SK-N-SH treated with all-trans-retinoic acid at 6 μM for 48 hours (cell line): ENCODE measurements around the gene SMYD3.

Experiments used
- ATAC-seq: fragments of 200-7000 bp; cut with Tn5 transposase; 3 replicates; pipeline ENCODE4 v1.9.1; 2020; ENCODE audit warnings: mild to moderate bottlenecking, moderate library complexity
- ARNTL ChIP-seq: fragments of 450-650 bp; formaldehyde crosslinking; IDR thresholded peaks from 2 replicates; pipeline ENCODE4 v1.5.0; 2020; ENCODE audit warnings: low read depth, mild to moderate bottlenecking, moderate library complexity, borderline replicate concordance
- BACH2 ChIP-seq: fragments of 250-450 bp; sonication (Bioruptor Pico); IDR thresholded peaks from 2 replicates; pipeline ENCODE4 v1.9.0; 2021; ENCODE audit warnings: mild to moderate bottlenecking, borderline replicate concordance
- CSDC2 ChIP-seq: fragments of 250-450 bp; sonication (Bioruptor Pico); IDR thresholded peaks from 2 replicates; pipeline ENCODE4 v1.5.0; 2020; ENCODE audit warnings: mild to moderate bottlenecking, moderate library complexity
- CSRNP3 ChIP-seq: fragments of 250-450 bp; sonication (Bioruptor Pico); IDR thresholded peaks from 2 replicates; pipeline ENCODE4 v1.5.1; 2021; ENCODE audit warnings: mild to moderate bottlenecking, moderate library complexity
- ESRRG ChIP-seq: fragments of 250-450 bp; sonication (Bioruptor Pico); IDR thresholded peaks from 2 replicates; pipeline ENCODE4 v1.6.1; 2021; ENCODE audit warnings: mild to moderate bottlenecking
- GLIS3 ChIP-seq: fragments of 250-450 bp; sonication (Bioruptor Pico); IDR thresholded peaks from 2 replicates; pipeline ENCODE4 v1.5.0; 2020; ENCODE audit warnings: mild to moderate bottlenecking, moderate library complexity
- ISL1 ChIP-seq: fragments of 250-450 bp; sonication (Bioruptor Pico); IDR thresholded peaks from 2 replicates; pipeline ENCODE4 v2.1.2; 2022; ENCODE audit warnings: mild to moderate bottlenecking, moderate library complexity
- OSR1 ChIP-seq: fragments of 250-450 bp; sonication (Bioruptor Pico); IDR thresholded peaks from 2 replicates; pipeline ENCODE4 v1.8.0; 2022; ENCODE audit warnings: moderate library complexity, mild to moderate bottlenecking, inconsistent platforms
- PATZ1 ChIP-seq: fragments of 250-450 bp; sonication (Bioruptor Pico); IDR thresholded peaks from 2 replicates; pipeline ENCODE4 v1.8.0; 2020; ENCODE audit warnings: mild to moderate bottlenecking, moderate library complexity, borderline replicate concordance
- POU6F1 ChIP-seq: fragments of 250-450 bp; sonication (Bioruptor Pico); IDR thresholded peaks from 2 replicates; pipeline ENCODE4 v1.8.0; 2021; ENCODE audit warnings: low read depth, mild to moderate bottlenecking, moderate library complexity, borderline replicate concordance
- PPARA ChIP-seq: fragments of 250-450 bp; sonication (Bioruptor Pico); IDR thresholded peaks from 2 replicates; pipeline ENCODE4 v1.5.0; 2020; ENCODE audit warnings: mild to moderate bottlenecking, borderline replicate concordance
- RARB ChIP-seq: fragments of 250-450 bp; sonication (Bioruptor Pico); IDR thresholded peaks from 2 replicates; pipeline ENCODE4 v1.8.0; 2021; ENCODE audit warnings: mild to moderate bottlenecking, moderate library complexity
- SNAI2 ChIP-seq: fragments of 250-450 bp; sonication (Bioruptor Pico); IDR thresholded peaks from 2 replicates; pipeline ENCODE4 v1.5.0; 2020; ENCODE audit warnings: mild to moderate bottlenecking, moderate library complexity
- TCF4 ChIP-seq: fragments of 250-450 bp; sonication (Bioruptor Pico); IDR thresholded peaks from 2 replicates; pipeline ENCODE4 v1.8.0; 2021; ENCODE audit warnings: mild to moderate bottlenecking, moderate library complexity, borderline replicate concordance
- TOX ChIP-seq: fragments of 250-450 bp; sonication (Bioruptor Pico); IDR thresholded peaks from 2 replicates; pipeline ENCODE4 v1.8.0; 2021; ENCODE audit warnings: mild to moderate bottlenecking, moderate library complexity, borderline replicate concordance
- TSHZ2 ChIP-seq: fragments of 250-450 bp; sonication (Bioruptor Pico); IDR thresholded peaks from 2 replicates; pipeline ENCODE4 v1.5.0; 2020; ENCODE audit warnings: mild to moderate bottlenecking, moderate library complexity
- ZC3H10 ChIP-seq: fragments of 250-450 bp; sonication (Bioruptor Pico); IDR thresholded peaks from 2 replicates; pipeline ENCODE4 v1.5.1; 2021; ENCODE audit warnings: mild to moderate bottlenecking, moderate library complexity
- ZFP3 ChIP-seq: fragments of 250-450 bp; sonication (Bioruptor Pico); IDR thresholded peaks from 2 replicates; pipeline ENCODE4 v1.5.0; 2020; ENCODE audit warnings: mild to moderate bottlenecking, moderate library complexity
- ZFP30 ChIP-seq: fragments of 450-650 bp; formaldehyde crosslinking; IDR thresholded peaks from 2 replicates; pipeline ENCODE4 v1.5.0; 2022; ENCODE audit warnings: mild to moderate bottlenecking, moderate library complexity
- ZNF565 ChIP-seq: fragments of 450-650 bp; formaldehyde crosslinking; conservative IDR thresholded peaks from 2 replicates; pipeline ENCODE4 v1.5.0; 2020; ENCODE audit warnings: low read depth, mild to moderate bottlenecking, moderate library complexity
- ZNF70 ChIP-seq: fragments of 450-650 bp; formaldehyde crosslinking; IDR thresholded peaks from 2 replicates; pipeline ENCODE4 v1.5.0; 2020; ENCODE audit warnings: mild to moderate bottlenecking, moderate library complexity
- ZNF8 ChIP-seq: fragments of 450-650 bp; formaldehyde crosslinking; IDR thresholded peaks from 2 replicates; pipeline ENCODE4 v1.5.0; 2020; ENCODE audit warnings: mild to moderate bottlenecking, moderate library complexity
- TF ChIP-seq, protein P1 (sequence below): fragments of 250-450 bp; sonication (Bioruptor Pico); IDR thresholded peaks from 2 replicates; pipeline ENCODE4 v1.5.1; 2020; ENCODE audit warnings: low read depth, mild to moderate bottlenecking, moderate library complexity

The SMYD3 gene

GRCh38 chr1:245870698-245871097 is 636.4 kb downstream of the SMYD3 start:
- peak; percentile 5; the same call in 2 of the 3 replicates for ATAC-seq
- TF ChIP-seq ZNF565 (CRISPR knock-in tag) (no peak), BACH2 (CRISPR knock-in tag) (no peak), ZC3H10 (CRISPR knock-in tag) (peak; percentile 82)

DNA sequence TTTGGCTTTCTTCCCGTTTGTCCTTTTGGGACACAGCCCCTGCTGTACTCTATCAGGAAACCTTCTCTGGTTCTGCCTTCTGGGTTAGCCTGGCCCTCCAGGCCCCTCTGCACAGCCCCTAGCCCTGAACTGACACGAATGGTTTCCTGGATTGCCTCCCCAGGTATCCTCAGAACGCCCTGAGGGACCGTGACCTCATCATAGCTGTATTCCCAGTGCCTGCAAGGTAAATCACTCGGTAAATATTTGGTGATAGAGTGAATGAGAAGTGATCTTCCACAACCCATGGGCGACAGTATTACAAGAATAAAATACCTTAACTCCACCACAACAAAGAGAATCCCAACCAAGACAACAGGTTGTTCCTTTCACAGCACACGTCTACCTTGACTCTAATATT is 637.2 kb downstream of the SMYD3 start:
- TF ChIP-seq SNAI2 (no peak), ARNTL (CRISPR knock-in tag) (no peak), ZNF8 (CRISPR knock-in tag) (no peak), ZNF565 (CRISPR knock-in tag) (no peak), CSRNP3 (CRISPR knock-in tag) (no peak), TSHZ2 (CRISPR knock-in tag) (no peak), TOX (CRISPR knock-in tag) (no peak), ZFP30 (CRISPR knock-in tag) (no peak), ZC3H10 (CRISPR knock-in tag) (no peak), ZFP3 (no peak), ZNF70 (CRISPR knock-in tag) (no peak), PPARA (CRISPR knock-in tag) (no peak), PATZ1 (no peak), CSDC2 (no peak), BACH2 (CRISPR knock-in tag) (no peak), OSR1 (CRISPR knock-in tag) (no peak), POU6F1 (no peak), GLIS3 (CRISPR knock-in tag) (no peak), RARB (CRISPR knock-in tag) (no peak)
- TF ChIP-seq, protein P1, sequence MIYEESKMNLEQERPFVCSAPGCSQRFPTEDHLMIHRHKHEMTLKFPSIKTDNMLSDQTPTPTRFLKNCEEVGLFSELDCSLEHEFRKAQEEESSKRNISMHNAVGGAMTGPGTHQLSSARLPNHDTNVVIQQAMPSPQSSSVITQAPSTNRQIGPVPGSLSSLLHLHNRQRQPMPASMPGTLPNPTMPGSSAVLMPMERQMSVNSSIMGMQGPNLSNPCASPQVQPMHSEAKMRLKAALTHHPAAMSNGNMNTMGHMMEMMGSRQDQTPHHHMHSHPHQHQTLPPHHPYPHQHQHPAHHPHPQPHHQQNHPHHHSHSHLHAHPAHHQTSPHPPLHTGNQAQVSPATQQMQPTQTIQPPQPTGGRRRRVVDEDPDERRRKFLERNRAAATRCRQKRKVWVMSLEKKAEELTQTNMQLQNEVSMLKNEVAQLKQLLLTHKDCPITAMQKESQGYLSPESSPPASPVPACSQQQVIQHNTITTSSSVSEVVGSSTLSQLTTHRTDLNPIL (CRISPR knock-in tag): no peak
- TF ChIP-seq, all 23 proteins: peak for 0
- ATAC-seq: no peak

GRCh38 chr1:245867738-245868137 is 639.3 kb downstream of the SMYD3 start:
- TF ChIP-seq SNAI2: no peak
- no peak for TF ChIP-seq ZNF8 (CRISPR knock-in tag)
- TF ChIP-seq ZFP3: no peak
- no peak for TF ChIP-seq RARB (CRISPR knock-in tag)
- TF ChIP-seq CSDC2: no peak
- no peak for TF ChIP-seq TCF4 (CRISPR knock-in tag)
- TF ChIP-seq TOX (CRISPR knock-in tag): no peak
- TF ChIP-seq ISL1 (CRISPR knock-in tag): no peak
- TF ChIP-seq BACH2 (CRISPR knock-in tag): no peak
- TF ChIP-seq ZFP30 (CRISPR knock-in tag): no peak
- TF ChIP-seq POU6F1: no peak
- no peak for TF ChIP-seq ZNF70 (CRISPR knock-in tag)
- TF ChIP-seq ZC3H10 (CRISPR knock-in tag): no peak
- TF ChIP-seq GLIS3 (CRISPR knock-in tag): no peak
- TF ChIP-seq OSR1 (CRISPR knock-in tag): no peak
- no peak for TF ChIP-seq ESRRG
- TF ChIP-seq PATZ1: no peak
- TF ChIP-seq ZNF565 (CRISPR knock-in tag): no peak
- TF ChIP-seq, all 23 proteins: peak for 0
- no peak for ATAC-seq
